GM23338 (cell line): ENCODE measurements around the gene VSIG4. TPM values are rescaled to one million over a fixed set of nuclear protein-coding genes. Genes with fewer than 3 reads are reported as not detected.

Experiments
- ATAC-seq: fragments of 200-7000 bp; cut with Tn5 transposase; 3 replicates; pipeline ENCODE4 v1.9.1; 2020
- DNase-seq: peaks from one replicate; pipeline ENCODE4 v3.0.0-alpha.2; 2015; ENCODE audit warnings: low spot score
- H2AFZ ChIP-seq: fragments of 200-600 bp; sonication (generic); 2 replicates; pipeline ENCODE4 v1.8.0; 2016; ENCODE audit warnings: antibody characterized with exemption, mild to moderate bottlenecking, moderate library complexity
- H3F3A ChIP-seq: fragments of 200-600 bp; sonication (generic); replicated peaks from 2 replicates; pipeline ENCODE4 v1.8.0; 2017; ENCODE audit warnings: antibody characterized with exemption, mixed run types, low read depth
- H3K27ac ChIP-seq: fragments of 200-600 bp; sonication (generic); 2 replicates; pipeline ENCODE4 v1.6.1; 2016; ENCODE audit warnings: low read depth
- H3K27me3 ChIP-seq: fragments of 200-600 bp; sonication (generic); 2 replicates; pipeline ENCODE4 v1.8.0; 2016; ENCODE audit warnings: mild to moderate bottlenecking, mixed run types, moderate library complexity; ENCODE audit not compliant: insufficient read depth
- H3K36me3 ChIP-seq: fragments of 200-600 bp; sonication (generic); 2 replicates; pipeline ENCODE4 v1.8.0; 2016; ENCODE audit warnings: mild to moderate bottlenecking; ENCODE audit not compliant: insufficient read depth
- H3K4me1 ChIP-seq: fragments of 200-600 bp; sonication (generic); 2 replicates; pipeline ENCODE4 v1.8.0; 2016; ENCODE audit warnings: mild to moderate bottlenecking, moderate library complexity; ENCODE audit not compliant: insufficient read depth
- H3K4me2 ChIP-seq: fragments of 200-600 bp; sonication (generic); 2 replicates; pipeline ENCODE4 v1.7.1; 2017; ENCODE audit warnings: mixed run types
- H3K4me3 ChIP-seq: fragments of 200-600 bp; sonication (generic); 2 replicates; pipeline ENCODE4 v1.6.1; 2016; ENCODE audit warnings: mixed run types
- H3K79me2 ChIP-seq: fragments of 200-600 bp; sonication (generic); replicated peaks from 2 replicates; pipeline ENCODE4 v1.8.0; 2017; ENCODE audit warnings: mild to moderate bottlenecking; ENCODE audit not compliant: insufficient read depth
- H3K9me2 ChIP-seq: fragments of 200-600 bp; sonication (generic); 2 replicates; pipeline ENCODE4 v1.8.0; 2017; ENCODE audit not compliant: insufficient read depth
- H4K20me1 ChIP-seq: fragments of 200-600 bp; sonication (generic); replicated peaks from 2 replicates; pipeline ENCODE4 v1.8.0; 2017; ENCODE audit warnings: mild to moderate bottlenecking; ENCODE audit not compliant: insufficient read depth
- H3K27ac Mint-ChIP-seq: 2 replicates; pipeline ENCODE4 v1.8.0; 2020; ENCODE audit warnings: inconsistent platforms, mild to moderate bottlenecking, moderate library complexity, mixed read lengths
- H3K27me3 Mint-ChIP-seq: 3 replicates; pipeline ENCODE4 v1.8.0; 2022; ENCODE audit warnings: low read depth, mild to moderate bottlenecking, moderate library complexity, mixed read lengths, inconsistent platforms; ENCODE audit not compliant: insufficient read depth, poor library complexity
- H3K36me3 Mint-ChIP-seq: 3 replicates; pipeline ENCODE4 v1.8.0; 2021; ENCODE audit warnings: low read depth, mild to moderate bottlenecking, inconsistent platforms, moderate library complexity, mixed read lengths
- H3K4me1 Mint-ChIP-seq: 3 replicates; pipeline ENCODE4 v1.8.0; 2020; ENCODE audit warnings: mild to moderate bottlenecking, inconsistent platforms, mixed read lengths
- H3K4me3 Mint-ChIP-seq: 3 replicates; pipeline ENCODE4 v1.8.0; 2021; ENCODE audit warnings: moderate library complexity, mild to moderate bottlenecking, inconsistent platforms, mixed read lengths
- H3K9me3 Mint-ChIP-seq: 3 replicates; pipeline ENCODE4 v1.8.0; 2020; ENCODE audit warnings: moderate library complexity, mild to moderate bottlenecking, inconsistent platforms, mixed read lengths
- CREB1 ChIP-seq: fragments of 250-450 bp; sonication (Bioruptor Pico); IDR thresholded peaks from 2 replicates; pipeline ENCODE4 v1.5.0; 2020; ENCODE audit warnings: low read depth, mild to moderate bottlenecking, moderate library complexity
- ETS1 ChIP-seq: IDR thresholded peaks from 2 replicates; pipeline ENCODE4 v1.6.1; 2016; ENCODE audit warnings: antibody characterized with exemption
- EZH2 ChIP-seq: fragments of 200-600 bp; sonication (generic); IDR thresholded peaks from one replicate; pipeline ENCODE4 v1.8.0; 2017; ENCODE audit warnings: antibody characterized with exemption, mild to moderate bottlenecking, low read depth; ENCODE audit not compliant: unreplicated experiment
- POLR2AphosphoS5 ChIP-seq: IDR thresholded peaks from 2 replicates; pipeline ENCODE4 v1.6.1; 2016; ENCODE audit warnings: antibody characterized with exemption, low read depth
- REST ChIP-seq: IDR thresholded peaks from one replicate; pipeline ENCODE4 v1.6.1; 2018; ENCODE audit warnings: antibody characterized with exemption; ENCODE audit not compliant: unreplicated experiment
- STAT1 ChIP-seq: IDR thresholded peaks from one replicate; pipeline ENCODE4 v1.6.1; 2016; ENCODE audit warnings: antibody characterized with exemption; ENCODE audit not compliant: unreplicated experiment
- ZNF462 ChIP-seq: fragments of 250-450 bp; sonication (Bioruptor Pico); IDR thresholded peaks from 2 replicates; pipeline ENCODE4 v1.5.0; 2020; ENCODE audit warnings: mild to moderate bottlenecking, moderate library complexity
- polyA plus RNA-seq: library from polyadenylated mRNA; unstranded; fragments of >200 nt; fragmentation: Nextera tagmentation; extraction: Ambion mirVana; gene quantifications from 2 replicates; pipeline ENCODE4 v1.2.1, GENCODE V29; 2016
- total RNA-seq: library from RNA; depleted of rRNA; stranded (reverse); fragments of >200 nt; shearing (Covaris generic); gene quantifications from 2 replicates; pipeline ENCODE4 v1.2.3, GENCODE V29; 2014

The VSIG4 gene
- total and polyA plus RNA-seq, 2 experiments from 2014 or later = not detected

GRCh38 chrX:66021401-66021764 lies 18.5 kb downstream of the VSIG4 start (continued):
- TF ChIP-seq REST (no peak), EZH2 (no peak), POLR2AphosphoS5 (no peak), ETS1 (no peak)

GRCh38 chrX:66020631-66021334 lies 19.1 kb downstream of the VSIG4 start:
- DNase-seq (no peak), ATAC-seq (no peak)
- no peaks in the 10 kb centered on the region for H4K20me1 ChIP-seq
- H3K9me2 ChIP-seq = no peaks in the 10 kb centered on the region
- peaks cover 5% of the 10 kb centered on the region; the same call in 1 of the 3 replicates for H3K4me1 Mint-ChIP-seq
- H3K4me3 ChIP-seq = no peak overlapping the region
- H3K9me3 Mint-ChIP-seq = no peaks in the 10 kb centered on the region
- no peak overlapping the region for H2AFZ ChIP-seq
- no peaks in the 10 kb centered on the region for H3K27me3 ChIP-seq
- H3K27me3 Mint-ChIP-seq = no peaks in the 10 kb centered on the region
- no peaks in the 10 kb centered on the region for H3K36me3 Mint-ChIP-seq
- H3K4me3 Mint-ChIP-seq = no peak overlapping the region
- no peak overlapping the region for H3K27ac Mint-ChIP-seq
- no peaks in the 10 kb centered on the region for H3F3A ChIP-seq
- no peak overlapping the region for H3K4me2 ChIP-seq
- no peaks in the 10 kb centered on the region for H3K36me3 ChIP-seq
- H3K79me2 ChIP-seq = no peaks in the 10 kb centered on the region
- H3K27ac ChIP-seq = no peak overlapping the region
- H3K4me1 ChIP-seq = no peaks in the 10 kb centered on the region
- TF ChIP-seq REST (no peak), ETS1 (no peak), CREB1 (CRISPR knock-in tag) (no peak), STAT1 (no peak), ZNF462 (CRISPR knock-in tag) (no peak), POLR2AphosphoS5 (no peak)
